K562 (cell line): ENCODE results near the gene TMC1. TPM values are rescaled to one million over a fixed set of nuclear protein-coding genes. Genes with fewer than 3 reads are reported as not detected.
A peak's percentile ranks its signal among the peaks of the same experiment; 100 is the strongest.

Experiments used
- ATAC-seq: fragments of 200-7000 bp; cut with Tn5 transposase; 3 replicates; pipeline ENCODE4 v1.9.1; 2020; ENCODE audit warnings: moderate library complexity
- BruUV-seq: library from RNA; stranded (reverse); fragments of 400-500 nt; replicated peaks from 2 replicates; lab custom pipeline; 2021; lab: Mats Ljungman, UMichigan
- CTCF ChIA-PET: fragments of 300-600 bp; formaldehyde crosslinking; extraction: SDS; loops from one replicate; lab custom pipeline; 2021; ENCODE audit warnings: low intra/inter-chr PET ratio; lab: Yijun Ruan, JAX
- POLR2A ChIA-PET: fragments of 300-600, 350-650 bp; sonication (Branson Sonifier 250); formaldehyde crosslinking; extraction: SDS; loops from one replicate; lab custom pipeline; 2021; ENCODE audit warnings: antibody characterized with exemption, inconsistent platforms; lab: Yijun Ruan, JAX
- DNase-seq, 4 experiments: peaks; one replicate each; pipeline versions ENCODE4 v3.0.0 to v3.0.0-alpha.2; 2011 to 2018; ENCODE audit warnings: low spot score in 3 of 4, mixed read lengths in 3 of 4; ENCODE audit errors: extremely low read depth in 1 of 4
- FAIRE-seq: peaks from 2 replicates; lab custom pipeline; 2011; peaks lifted over from hg19 to GRCh38; lab: Jason Lieb, UNC
- H2AFZ ChIP-seq: 2 replicates; pipeline ENCODE4 v1.6.0; 2011; ENCODE audit warnings: low read depth, low read length, control low read depth, inconsistent platforms
- H3K27ac ChIP-seq: fragments of 200-600 bp; 3 replicates; pipeline ENCODE4 v1.8.0; 2011; ENCODE audit warnings: low read depth, mild to moderate bottlenecking, control low read depth, inconsistent platforms, low read length, moderate library complexity, mixed read lengths; ENCODE audit errors: extremely low read depth
- H3K27me3 ChIP-seq, 2 experiments: fragments of 300-600 bp in 1 of 2; 2 replicates in 1 of 2; 3 replicates in 1 of 2; pipeline versions ENCODE4 v1.6.0 to v1.8.0; 2011; ENCODE audit warnings: inconsistent platforms in 2 of 2, low read length in 2 of 2, mild to moderate bottlenecking in 1 of 2, mixed read lengths in 1 of 2, moderate library complexity in 1 of 2; ENCODE audit not compliant: control insufficient read depth in 2 of 2, insufficient read depth in 2 of 2
- H3K36me3 ChIP-seq: fragments of 300-600 bp; 3 replicates; pipeline ENCODE4 v1.8.0; 2011; ENCODE audit warnings: mild to moderate bottlenecking, low read length, inconsistent platforms; ENCODE audit not compliant: control insufficient read depth, insufficient read depth
- H3K4me1 ChIP-seq, 2 experiments: fragments of 200-600 bp in 1 of 2; replicated peaks in 1 of 2; 2 replicates in 1 of 2; 3 replicates in 1 of 2; pipeline versions ENCODE4 v1.5.1 to v1.8.0; 2011; ENCODE audit warnings: inconsistent platforms in 2 of 2, low read length in 2 of 2, mild to moderate bottlenecking in 1 of 2, mixed read lengths in 1 of 2, moderate library complexity in 1 of 2; ENCODE audit not compliant: control insufficient read depth in 2 of 2, insufficient read depth in 2 of 2
- H3K4me2 ChIP-seq: 2 replicates; pipeline ENCODE4 v1.6.1; 2011; ENCODE audit warnings: low read length, control low read depth, inconsistent platforms, mixed read lengths; ENCODE audit not compliant: insufficient read depth
- H3K4me3 ChIP-seq: fragments of 200-600 bp; sonication (generic), shearing (Covaris generic); 2 replicates; pipeline ENCODE4 v1.5.1; 2016; ENCODE audit warnings: control low read depth, inconsistent platforms
- H3K79me2 ChIP-seq: fragments of 200-600 bp; 3 replicates; pipeline ENCODE4 v1.8.0; 2011; ENCODE audit warnings: low read length, inconsistent platforms; ENCODE audit not compliant: control insufficient read depth, insufficient read depth
- H3K9ac ChIP-seq, 2 experiments: 2 replicates each; pipeline versions ENCODE4 v1.6.0 to v1.6.1; 2011; ENCODE audit warnings: low read depth in 2 of 2, low read length in 2 of 2, control low read depth in 1 of 2, inconsistent platforms in 1 of 2, mild to moderate bottlenecking in 1 of 2, mixed read lengths in 1 of 2; ENCODE audit not compliant: insufficient read depth in 1 of 2
- H3K9me1 ChIP-seq: one replicate; pipeline ENCODE4 v1.6.0; 2011; ENCODE audit warnings: inconsistent platforms, mild to moderate bottlenecking, low read length, moderate library complexity; ENCODE audit not compliant: control insufficient read depth, insufficient read depth
- H3K9me3 ChIP-seq: replicated peaks from 2 replicates; pipeline ENCODE4 v1.5.1; 2011; ENCODE audit warnings: low read depth, low read length, inconsistent platforms; ENCODE audit not compliant: control insufficient read depth, insufficient read depth
- H4K20me1 ChIP-seq: replicated peaks from 2 replicates; pipeline ENCODE4 v1.6.1; 2011; ENCODE audit warnings: low read length, inconsistent platforms, mixed read lengths; ENCODE audit not compliant: control insufficient read depth, insufficient read depth
- CEBPB ChIP-seq: fragments of 450-650 bp; IDR thresholded peaks from 2 replicates; pipeline ENCODE4 v1.6.1; 2016; ENCODE audit warnings: missing genetic modification characterization, missing compliant biosample characterization
- TRIM25 ChIP-seq: fragments of 450-650 bp; IDR thresholded peaks from 2 replicates; pipeline ENCODE4 v1.7.0; 2016; ENCODE audit warnings: borderline replicate concordance
- WGBS: fragments of 100-300 bp; shearing (Covaris generic); methylation state at CpG from one replicate; pipeline ENCODE4 v1.1.6; 2016; ENCODE audit warnings: low coverage, mixed read lengths; ENCODE audit not compliant: insufficient coverage; ENCODE audit errors: missing lambda C conversion rate; 5-methylcytosine and 5-hydroxymethylcytosine counted together
- in situ Hi-C: fragments of 300-500 bp; cut with MboI; formaldehyde crosslinking; loops from 4 replicates; pipeline ENCODE4 v1.15.0; 2018; ENCODE audit warnings: inconsistent platforms, mixed read lengths
- intact Hi-C: fragments of 100-400 bp; cut with micrococcal nuclease; formaldehyde crosslinking; loops from 2 replicates; pipeline ENCODE4 v1.14.2; 2022
- polyA plus RNA-seq, 8 experiments: library from polyadenylated mRNA; depleted of rRNA in 4 of 8; stranded (reverse) in 5 of 8; unstranded in 3 of 8; fragments of >200 nt; fragmentation: Nextera tagmentation in 2 of 8; fragmentation: Illumina TruSeq in 1 of 8; extraction: Ambion mirVana in 2 of 8; extraction: Trizol in 1 of 8; gene quantifications; 2 replicates each; pipeline versions ENCODE4 v1.2.1 to v1.2.3, GENCODE V29; 2011 to 2014; ENCODE audit warnings: inconsistent platforms in 1 of 8, missing spikeins in 1 of 8
- total RNA-seq, 7 experiments: library from RNA; depleted of rRNA in 6 of 7; stranded (reverse); fragments of >200 nt in 6 of 7; fragmentation: Illumina TruSeq in 2 of 7; extraction: Trizol in 2 of 7; gene quantifications; 2 replicates each; pipeline versions ENCODE4 v1.2.1 to v1.2.3, GENCODE V29; 2011 to 2021; ENCODE audit warnings: low replicate concordance in 1 of 7

Gene TMC1
- total and polyA plus RNA-seq, 9 of the 15 experiments (the other 6 are each of a cell fraction or from before 2014, with no cell fraction given) = 0.10 to 0.15 TPM; not detected in 7

GRCh38 chr9:72884508-72884907 is 363.1 kb downstream of the TMC1 start:
- CTCF ChIA-PET = no interaction called here
- in situ Hi-C loops = no loop called here
- BruUV-seq = no TSS peak

More at GRCh38 chr9:72884508-72884907, 363.1 kb downstream of the TMC1 start:
- no peak overlapping the region for H3K9ac ChIP-seq
- H3K9me3 ChIP-seq = no peaks in the 10 kb centered on the region
- H3K9me1 ChIP-seq = no peaks in the 10 kb centered on the region
- intact Hi-C loops = no loop called here
- H4K20me1 ChIP-seq = no peaks in the 10 kb centered on the region
- H2AFZ ChIP-seq = 0 out of 2 replicates have a peak overlapping the region, but pooled peaks have one; percentile 45
- 0 out of 2 replicates have a peak, but pooled peaks have one; percentile 9 for TF ChIP-seq CEBPB (tag)
- no peak for TF ChIP-seq TRIM25
- H3K4me2 ChIP-seq = no peak overlapping the region
- DNase-seq = no peak
- no peaks in the 10 kb centered on the region for H3K79me2 ChIP-seq
- no peak for ATAC-seq
- POLR2A ChIA-PET = interaction anchor here (0.6 to 1.0 kb wide), 2 partner anchors 34 to 298 kb away, joined by 3 read pairs; no protein-coding TSS in a partner anchor
- no peak overlapping the region for H3K4me3 ChIP-seq
- WGBS = 0% methylated on average over 1 of the region's 1 CpG
- no peaks in the 10 kb centered on the region for H3K27me3 ChIP-seq
- no peaks in the 10 kb centered on the region for H3K36me3 ChIP-seq
- H3K4me1 ChIP-seq = no peaks in the 10 kb centered on the region
- no peak overlapping the region for H3K27ac ChIP-seq
- FAIRE-seq = no peak

Other genes with a start within 250 kb of the TMC1 start
- 35.0 and 35.6 TPM in 2 replicates for gene ZFAND5, start 156.4 kb upstream of the TMC1 start, total RNA-seq (2014; rRNA removed)
- 33.3 and 42.4 TPM in 2 replicates for gene ZFAND5, start 156.4 kb upstream of the TMC1 start, total RNA-seq (2014; rRNA removed; fragmentation: Illumina TruSeq; extraction: Trizol)
- gene ZFAND5, start 156.4 kb upstream of the TMC1 start, total RNA-seq (2015; rRNA removed; fragmentation: Illumina TruSeq; extraction: Trizol) = 32.9 and 35.7 TPM in 2 replicates
- 46.5 and 48.2 TPM in 2 replicates for gene ZFAND5, start 156.4 kb upstream of the TMC1 start, total RNA-seq (2021)
- gene ZFAND5, start 156.4 kb upstream of the TMC1 start, polyA plus RNA-seq (2011; rRNA removed) = 34.3 and 34.5 TPM in 2 replicates
- 64.2 and 65.0 TPM in 2 replicates for gene ZFAND5, start 156.4 kb upstream of the TMC1 start, polyA plus RNA-seq (2014; fragmentation: Illumina TruSeq; extraction: Trizol)
- gene ZFAND5, start 156.4 kb upstream of the TMC1 start, polyA plus RNA-seq (2014; fragmentation: Nextera tagmentation; extraction: Ambion mirVana) = 10 to 100 TPM; 12.7 TPM
- gene ZFAND5, start 156.4 kb upstream of the TMC1 start, polyA plus RNA-seq (2014; rRNA removed) = 31.9 and 32.8 TPM in 2 replicates